GM10248 (cell line): ENCODE data around the gene CEP126.

Experiments used
- CTCF ChIA-PET: fragments of 300-600 bp; sonication (Branson Sonifier 250); formaldehyde crosslinking; extraction: SDS; loops from one replicate; lab custom pipeline; 2021; ENCODE audit warnings: antibody characterized with exemption; lab: Yijun Ruan, JAX
- POLR2A ChIA-PET: fragments of 350-650 bp; sonication (Branson Sonifier 250); formaldehyde crosslinking; extraction: SDS; loops from one replicate; lab custom pipeline; 2020; ENCODE audit warnings: antibody characterized with exemption; lab: Yijun Ruan, JAX
- DNase-seq: peaks from one replicate; pipeline ENCODE4 v3.0.0; 2012; ENCODE audit errors: extremely low spot score
- TF ChIP-seq, protein P1 (sequence below): IDR thresholded peaks from 2 replicates; pipeline ENCODE4 v1.5.1; 2012; ENCODE audit warnings: mild to moderate bottlenecking, low read depth; ENCODE audit errors: extremely low read depth, missing control alignments, control extremely low read depth

CEP126 gene

DNA sequence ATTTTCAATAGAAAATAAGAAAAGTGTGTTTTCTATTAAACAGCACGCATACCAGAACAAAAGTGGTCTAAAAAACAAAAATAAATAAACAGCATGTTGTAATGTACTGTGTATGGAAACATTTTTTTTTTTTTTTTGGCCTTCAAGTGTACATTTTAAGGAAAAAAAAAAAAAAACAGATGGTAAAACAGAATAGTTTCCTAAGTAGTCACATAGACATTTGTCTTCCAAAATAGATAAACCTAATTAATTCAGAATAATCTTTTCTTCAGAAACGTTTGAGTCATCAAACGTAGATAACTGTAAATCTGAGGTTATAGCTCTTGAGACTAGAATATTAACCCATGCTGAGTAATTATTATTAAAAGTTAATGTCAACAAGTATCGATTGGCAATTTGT, 132.0 kb downstream of the CEP126 start:
- no peak for DNase-seq
- CTCF ChIA-PET: interaction anchor here (1.4 kb wide), 1 partner anchor 35 kb away, joined by 3 read pairs; no protein-coding TSS in a partner anchor
- TF ChIP-seq, protein P1, sequence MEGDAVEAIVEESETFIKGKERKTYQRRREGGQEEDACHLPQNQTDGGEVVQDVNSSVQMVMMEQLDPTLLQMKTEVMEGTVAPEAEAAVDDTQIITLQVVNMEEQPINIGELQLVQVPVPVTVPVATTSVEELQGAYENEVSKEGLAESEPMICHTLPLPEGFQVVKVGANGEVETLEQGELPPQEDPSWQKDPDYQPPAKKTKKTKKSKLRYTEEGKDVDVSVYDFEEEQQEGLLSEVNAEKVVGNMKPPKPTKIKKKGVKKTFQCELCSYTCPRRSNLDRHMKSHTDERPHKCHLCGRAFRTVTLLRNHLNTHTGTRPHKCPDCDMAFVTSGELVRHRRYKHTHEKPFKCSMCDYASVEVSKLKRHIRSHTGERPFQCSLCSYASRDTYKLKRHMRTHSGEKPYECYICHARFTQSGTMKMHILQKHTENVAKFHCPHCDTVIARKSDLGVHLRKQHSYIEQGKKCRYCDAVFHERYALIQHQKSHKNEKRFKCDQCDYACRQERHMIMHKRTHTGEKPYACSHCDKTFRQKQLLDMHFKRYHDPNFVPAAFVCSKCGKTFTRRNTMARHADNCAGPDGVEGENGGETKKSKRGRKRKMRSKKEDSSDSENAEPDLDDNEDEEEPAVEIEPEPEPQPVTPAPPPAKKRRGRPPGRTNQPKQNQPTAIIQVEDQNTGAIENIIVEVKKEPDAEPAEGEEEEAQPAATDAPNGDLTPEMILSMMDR: no peak
- POLR2A ChIA-PET: no interaction called here

DNA sequence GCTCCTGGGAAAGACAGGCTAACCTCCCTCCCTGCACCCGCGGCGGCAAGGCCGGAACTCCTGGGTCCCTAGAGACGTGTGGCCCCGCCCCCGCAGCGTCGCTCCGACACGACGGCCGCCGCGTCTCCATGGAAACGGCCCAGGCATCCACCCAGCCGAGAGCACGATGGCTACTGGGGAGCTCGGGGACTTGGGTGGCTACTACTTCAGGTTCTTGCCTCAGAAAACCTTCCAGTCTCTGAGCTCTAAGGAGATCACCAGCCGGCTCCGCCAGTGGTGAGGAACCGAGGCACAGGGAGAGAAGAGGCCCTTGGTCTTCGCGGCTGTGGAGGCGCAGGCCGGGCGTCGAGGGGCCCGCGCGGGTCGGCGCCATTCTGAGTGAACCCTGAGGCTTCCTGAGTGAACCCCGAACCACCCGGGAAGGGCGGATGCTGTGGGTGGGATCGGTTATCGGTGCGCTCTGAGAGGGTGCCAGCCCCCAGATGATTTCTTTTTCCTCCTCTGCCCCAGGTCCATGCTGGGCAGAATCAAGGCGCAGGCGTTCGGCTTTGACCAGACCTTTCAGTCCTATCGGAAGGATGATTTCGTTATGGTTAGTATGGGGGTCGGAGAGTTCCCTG, 132.6 kb downstream of the CEP126 start, which contains the start of gene CFAP300:
Gene CFAP300 (plus strand): TSS at position 133 of the 620 bp plus-strand sequence. CDS start 34 bp downstream, at position 167.
- TF ChIP-seq, protein P1: no peak
- CTCF ChIA-PET: interaction anchor here (1.4 kb wide), 1 partner anchor 35 kb away, joined by 3 read pairs; no protein-coding TSS in a partner anchor
- POLR2A ChIA-PET: no interaction called here
- peak; percentile 23 for DNase-seq
